ENCODE measurements around the gene MYL3.

GRCh38 chr3:46844397-46844796 lies 18.8 kb downstream of the MYL3 start:
- TF ChIP-seq CTCF (IDR thresholded peaks at IDR 0.05): no peak
- no peak for TF ChIP-seq POLR2A (IDR thresholded peaks at IDR 0.05)
